ENCODE measurements around the gene DLL1.

DLL1 gene

GRCh38 chr6:170244721-170245474 lies 46.0 kb downstream of the DLL1 start:
- no peaks in the 10 kb centered on the region for H3K4me1 Mint-ChIP-seq
- H3K27ac Mint-ChIP-seq: no peak overlapping the region
- H3K36me3 Mint-ChIP-seq: no peaks in the 10 kb centered on the region
- no peak for ATAC-seq
- H3K9me3 Mint-ChIP-seq: no peaks in the 10 kb centered on the region
- no peak for DNase-seq (ENCODE audit: low spot score in 2 of 2)
- H3K4me3 Mint-ChIP-seq: no peak overlapping the region

- H3K4me1 Mint-ChIP-seq: no peaks in the 10 kb centered on the region
- no peak for ATAC-seq
- H3K4me3 Mint-ChIP-seq: no peak overlapping the region
- DNase-seq (ENCODE audit: low spot score in 2 of 2): no peak
- H3K9me3 Mint-ChIP-seq: no peaks in the 10 kb centered on the region
- H3K36me3 Mint-ChIP-seq: no peaks in the 10 kb centered on the region
- no peak overlapping the region for H3K27ac Mint-ChIP-seq
Measured at GRCh38 chr6:170243791-170244291, 47.0 kb downstream of the DLL1 start.

- no peak overlapping the region for H3K4me3 Mint-ChIP-seq
- DNase-seq (ENCODE audit: low spot score in 2 of 2) (no peak), ATAC-seq (no peak)
- no peaks in the 10 kb centered on the region for H3K9me3 Mint-ChIP-seq
- H3K27ac Mint-ChIP-seq: no peak overlapping the region
- H3K4me1 Mint-ChIP-seq: no peaks in the 10 kb centered on the region
- no peaks in the 10 kb centered on the region for H3K36me3 Mint-ChIP-seq
Measured at GRCh38 chr6:170243386-170243785, 47.5 kb downstream of the DLL1 start.

GRCh38 chr6:170238741-170239565 lies 51.9 kb downstream of the DLL1 start:
- Mint-ChIP-seq H3K9me3 (no peaks in the 10 kb centered on the region), H3K4me1 (no peaks in the 10 kb centered on the region), H3K27ac (no peak overlapping the region), H3K4me3 (no peak overlapping the region), H3K36me3 (no peaks in the 10 kb centered on the region)
- ATAC-seq (no peak), DNase-seq (ENCODE audit: low spot score in 2 of 2) (no peak)

- no peak overlapping the region for H3K27ac Mint-ChIP-seq
- H3K4me1 Mint-ChIP-seq: no peaks in the 10 kb centered on the region
- H3K36me3 Mint-ChIP-seq: no peaks in the 10 kb centered on the region
- no peak for ATAC-seq
- DNase-seq (ENCODE audit: low spot score in 2 of 2): no peak
- no peak overlapping the region for H3K4me3 Mint-ChIP-seq
- H3K9me3 Mint-ChIP-seq: no peaks in the 10 kb centered on the region
Measured at GRCh38 chr6:170237999-170238740, 52.7 kb downstream of the DLL1 start.

- no peak for DNase-seq (ENCODE audit: low spot score in 2 of 2)
- Mint-ChIP-seq H3K36me3 (no peaks in the 10 kb centered on the region), H3K4me1 (no peaks in the 10 kb centered on the region), H3K9me3 (no peaks in the 10 kb centered on the region), H3K27ac (no peak overlapping the region), H3K4me3 (no peak overlapping the region)
- no peak for ATAC-seq
Measured at GRCh38 chr6:170236131-170236836, 54.6 kb downstream of the DLL1 start.

GRCh38 chr6:170235391-170236125 lies 55.3 kb downstream of the DLL1 start:
- DNase-seq (ENCODE audit: low spot score in 2 of 2) (no peak), ATAC-seq (no peak)
- no peaks in the 10 kb centered on the region for H3K4me1 Mint-ChIP-seq
- H3K4me3 Mint-ChIP-seq: no peak overlapping the region
- H3K27ac Mint-ChIP-seq: no peak overlapping the region
- no peaks in the 10 kb centered on the region for H3K9me3 Mint-ChIP-seq
- no peaks in the 10 kb centered on the region for H3K36me3 Mint-ChIP-seq

- Mint-ChIP-seq H3K9me3 (no peaks in the 10 kb centered on the region), H3K4me3 (no peak overlapping the region), H3K27ac (no peak overlapping the region), H3K36me3 (no peaks in the 10 kb centered on the region), H3K4me1 (no peaks in the 10 kb centered on the region)
- ATAC-seq (no peak), DNase-seq (ENCODE audit: low spot score in 2 of 2) (no peak)
Measured at GRCh38 chr6:170234419-170234818, 56.5 kb downstream of the DLL1 start.

- H3K36me3 Mint-ChIP-seq: no peaks in the 10 kb centered on the region
- no peaks in the 10 kb centered on the region for H3K4me1 Mint-ChIP-seq
- DNase-seq (ENCODE audit: low spot score in 2 of 2): no peak
- no peak overlapping the region for H3K4me3 Mint-ChIP-seq
- no peak overlapping the region for H3K27ac Mint-ChIP-seq
- ATAC-seq: no peak
- H3K9me3 Mint-ChIP-seq: no peaks in the 10 kb centered on the region
Measured at GRCh38 chr6:170233286-170234205, 57.3 kb downstream of the DLL1 start.
